HepG2 (cell line): ENCODE measurements around the gene ZSCAN4. TPM values are rescaled to one million over a fixed set of nuclear protein-coding genes. Genes with fewer than 3 reads are reported as not detected.
A peak's percentile ranks its signal among the peaks of the same experiment; 100 is the strongest.

ENCODE experiments used
- CEBPZ ChIP-seq: IDR thresholded peaks from 2 replicates; pipeline ENCODE4 v1.6.1; 2012; ENCODE audit warnings: low read length, improper control_type of control experiment
- DBP ChIP-seq: sonication (generic); formaldehyde crosslinking; IDR thresholded peaks from 2 replicates; pipeline ENCODE4 v1.4.0; 2020; ENCODE audit warnings: missing genetic modification reagents; ENCODE audit errors: not compliant biosample characterization
- FUBP1 ChIP-seq: sonication (generic); formaldehyde crosslinking; IDR thresholded peaks from 2 replicates; pipeline ENCODE4 v1.5.1; 2020; ENCODE audit warnings: missing genetic modification reagents, mild to moderate bottlenecking, borderline replicate concordance
- HNF4G ChIP-seq, 2 experiments: sonication (generic) in 1 of 2; formaldehyde crosslinking in 1 of 2; IDR thresholded peaks; 2 replicates each; pipeline versions ENCODE4 v1.4.0 to v1.6.1; 2011 to 2020; ENCODE audit warnings: borderline replicate concordance in 2 of 2, low read depth in 2 of 2, mild to moderate bottlenecking in 2 of 2, low read length in 1 of 2, missing genetic modification reagents in 1 of 2, moderate library complexity in 1 of 2
- MED1 ChIP-seq: sonication (generic); formaldehyde crosslinking; IDR thresholded peaks from 2 replicates; pipeline ENCODE4 v1.4.0; 2020; ENCODE audit warnings: missing genetic modification reagents
- MLLT10 ChIP-seq: sonication (generic); formaldehyde crosslinking; IDR thresholded peaks from 2 replicates; pipeline ENCODE4 v1.4.0; 2020; ENCODE audit warnings: missing genetic modification reagents
- PAF1 ChIP-seq: IDR thresholded peaks from 2 replicates; pipeline ENCODE4 v1.6.1; 2016; ENCODE audit warnings: missing genetic modification reagents, missing compliant biosample characterization
- PPARG ChIP-seq: conservative IDR thresholded peaks from 2 replicates; pipeline ENCODE4 v1.6.1; 2016; ENCODE audit warnings: missing biosample characterization, missing genetic modification reagents
- RARA ChIP-seq: IDR thresholded peaks from 2 replicates; pipeline ENCODE4 v1.6.1; 2016; ENCODE audit warnings: missing genetic modification reagents, missing compliant biosample characterization
- RELA ChIP-seq: sonication (generic); formaldehyde crosslinking; IDR thresholded peaks from 2 replicates; pipeline ENCODE4 v1.4.0; 2020; ENCODE audit warnings: missing genetic modification reagents
- TARDBP ChIP-seq: sonication (generic); formaldehyde crosslinking; IDR thresholded peaks from 2 replicates; pipeline ENCODE4 v1.8.0; 2022; ENCODE audit warnings: mild to moderate bottlenecking, missing genetic modification reagents
- TBX2 ChIP-seq: sonication (generic); formaldehyde crosslinking; IDR thresholded peaks from 2 replicates; pipeline ENCODE4 v1.5.0; 2020; ENCODE audit warnings: missing genetic modification reagents, mild to moderate bottlenecking, borderline replicate concordance
- ZBTB25 ChIP-seq: IDR thresholded peaks from 2 replicates; pipeline ENCODE4 v1.6.1; 2018; ENCODE audit warnings: missing genetic modification reagents
- ZBTB4 ChIP-seq: sonication (generic); formaldehyde crosslinking; IDR thresholded peaks from 2 replicates; pipeline ENCODE4 v1.4.0; 2020; ENCODE audit warnings: missing genetic modification reagents, mild to moderate bottlenecking, borderline replicate concordance
- ZNF383 ChIP-seq: sonication (generic); formaldehyde crosslinking; IDR thresholded peaks from 2 replicates; pipeline ENCODE4 v1.4.0; 2020; ENCODE audit warnings: missing genetic modification reagents, mild to moderate bottlenecking, borderline replicate concordance
- ZNF614 ChIP-seq: IDR thresholded peaks from 2 replicates; pipeline ENCODE4 v1.6.1; 2018; ENCODE audit warnings: missing biosample characterization, missing genetic modification reagents, inconsistent platforms, borderline replicate concordance
- polyA plus RNA-seq, 8 experiments: library from polyadenylated mRNA; depleted of rRNA in 3 of 8; stranded (reverse) in 7 of 8; unstranded in 1 of 8; fragments of >200 nt; fragmentation: Illumina TruSeq in 4 of 8; extraction: Trizol in 4 of 8; gene quantifications; 2 replicates each; pipeline versions ENCODE4 v1.2.1 to v1.2.3, GENCODE V29; 2011 to 2016; ENCODE audit warnings: low read depth in 4 of 8, missing spikeins in 1 of 8, mixed read lengths in 1 of 8; ENCODE audit not compliant: insufficient read depth in 1 of 8
- total RNA-seq, 5 experiments: library from RNA; depleted of rRNA; stranded (reverse); fragments of >200 nt; fragmentation: Illumina TruSeq; extraction: Trizol; gene quantifications; 2 replicates each; pipeline ENCODE4 v1.2.3, GENCODE V29; 2016; ENCODE audit warnings: low read depth in 1 of 5

The ZSCAN4 gene
- total and polyA plus RNA-seq, 2 of the 13 experiments (the other 11 are each of a cell fraction or from before 2014, with no cell fraction given) = 0.60 to 0.73 TPM

GRCh38 chr19:57664269-57665127, 4.2 kb upstream of the ZSCAN4 start (continued):
- TF ChIP-seq CEBPZ (no peak), TARDBP (CRISPR knock-in tag) (no peak; the same call in 1 of the 2 replicates), PAF1 (no peak), HNF4G (IDR thresholded peaks at IDR 0.05; ENCODE audit: borderline replicate concordance, low read depth, low read length) (no peak), HNF4G (CRISPR knock-in tag; IDR thresholded peaks at IDR 0.05; ENCODE audit: borderline replicate concordance, low read depth) (no peak), DBP (CRISPR knock-in tag) (peak; percentile 43), ZBTB4 (CRISPR knock-in tag) (0 out of 2 replicates have a peak, but pooled peaks have one; percentile 31), ZNF383 (CRISPR knock-in tag) (no peak), RELA (CRISPR knock-in tag) (no peak), TBX2 (CRISPR knock-in tag) (peak; percentile 63; the same call in 1 of the 2 replicates), ZBTB25 (CRISPR knock-in tag) (0 out of 2 replicates have a peak, but pooled peaks have one; percentile 22), PPARG (CRISPR knock-in tag) (no peak), RARA (CRISPR knock-in tag) (peak; percentile 48; the same call in 1 of the 2 replicates), MLLT10 (no peak), FUBP1 (no peak), MED1 (CRISPR knock-in tag) (0 out of 2 replicates have a peak, but pooled peaks have one; percentile 45), ZNF614 (CRISPR knock-in tag) (no peak)
